ENCODE measurements around the gene B2M.
"Not testable (repeated sequence)": the region's sequence is repeated elsewhere in the genome, so short reads cannot be mapped to it uniquely, and the experiment has no call there.

The B2M gene

GRCh38 chr15:44694416-44694815 is 16.9 kb upstream of the B2M start:
- no peaks in the 10 kb centered on the region for H3K9me3 ChIP-seq
- no peak for TF ChIP-seq CTCF (IDR thresholded peaks at IDR 0.05)
- no peak overlapping the region for H3K4me3 ChIP-seq (ENCODE audit: low read depth in 1 of 2, low read length in 1 of 2)
- no peaks in the 10 kb centered on the region for H3K27me3 ChIP-seq
- no peak overlapping the region for H3K27ac ChIP-seq
- no peaks in the 10 kb centered on the region for H3K4me1 ChIP-seq (ENCODE audit: control insufficient read depth in 1 of 2, insufficient read depth in 1 of 2, low read depth in 1 of 2, low read length in 1 of 2)
- no peaks in the 10 kb centered on the region for H3K36me3 ChIP-seq

GRCh38 chr15:44695294-44695693 is 16.0 kb upstream of the B2M start:
- Histone ChIP-seq H3K4me3 (ENCODE audit: low read depth in 1 of 2, low read length in 1 of 2) (no peak overlapping the region), H3K27ac (peak overlapping the region; percentile 23), H3K27me3 (no peaks in the 10 kb centered on the region), H3K9me3 (no peaks in the 10 kb centered on the region), H3K36me3 (no peaks in the 10 kb centered on the region), H3K4me1 (ENCODE audit: control insufficient read depth in 1 of 2, insufficient read depth in 1 of 2, low read depth in 1 of 2, low read length in 1 of 2) (no peaks in the 10 kb centered on the region)
- TF ChIP-seq CTCF (IDR thresholded peaks at IDR 0.05), result no peak

DNA sequence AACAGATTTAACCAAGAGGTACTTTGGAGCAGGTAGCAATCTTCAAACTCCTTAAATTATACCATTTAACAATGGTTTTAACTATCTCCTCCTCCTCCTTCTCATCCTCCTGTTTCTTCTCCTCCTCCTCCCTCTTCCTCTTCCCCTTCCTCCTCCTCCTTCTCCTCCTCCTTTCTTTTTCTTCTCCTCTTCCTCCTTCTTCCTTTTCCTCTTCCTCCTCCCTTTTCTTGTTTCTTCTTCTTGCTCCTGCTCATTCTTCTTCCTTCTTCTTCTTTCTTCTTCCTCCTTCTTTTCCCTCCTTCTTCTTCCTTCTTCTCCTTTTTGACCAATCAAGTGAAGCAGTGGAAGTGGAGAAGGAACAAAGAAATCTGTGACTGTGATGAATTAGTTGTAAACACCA is 14.3 kb upstream of the B2M start:
- Histone ChIP-seq H3K36me3 (no peaks in the 10 kb centered on the region), H3K4me1 (ENCODE audit: control insufficient read depth in 1 of 2, insufficient read depth in 1 of 2, low read depth in 1 of 2, low read length in 1 of 2) (no peaks in the 10 kb centered on the region), H3K27ac (peak overlapping the region; percentile 59), H3K9me3 (no peaks in the 10 kb centered on the region), H3K27me3 (no peaks in the 10 kb centered on the region), H3K4me3 (ENCODE audit: low read depth in 1 of 2, low read length in 1 of 2) (no peak overlapping the region)
- no peak for TF ChIP-seq CTCF (IDR thresholded peaks at IDR 0.05)

DNA sequence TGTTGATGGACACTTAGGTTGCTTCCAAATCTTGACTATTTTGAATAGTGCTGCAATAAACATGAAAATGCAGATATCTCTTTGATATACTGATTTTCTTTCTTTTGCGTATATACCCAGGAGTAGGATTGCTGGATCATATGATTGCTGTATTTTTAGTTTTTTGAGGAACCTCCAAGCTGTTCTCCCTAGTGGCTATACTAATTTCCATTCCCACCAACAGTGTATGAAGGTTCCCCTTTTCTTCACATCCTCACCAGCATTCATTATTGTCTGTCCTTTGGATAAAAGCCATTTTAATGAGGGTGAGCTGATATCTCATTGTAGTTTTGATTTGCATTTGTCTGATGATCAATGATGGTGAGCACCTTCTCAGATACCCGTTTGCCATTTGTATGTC is 12.7 kb upstream of the B2M start:
- TF ChIP-seq CTCF (IDR thresholded peaks at IDR 0.05), result no peak
- Histone ChIP-seq H3K4me1 (ENCODE audit: control insufficient read depth in 1 of 2, insufficient read depth in 1 of 2, low read depth in 1 of 2, low read length in 1 of 2) (no peaks in the 10 kb centered on the region), H3K4me3 (ENCODE audit: low read depth in 1 of 2, low read length in 1 of 2) (no peak overlapping the region), H3K9me3 (no peaks in the 10 kb centered on the region), H3K36me3 (no peaks in the 10 kb centered on the region), H3K27me3 (no peaks in the 10 kb centered on the region), H3K27ac (no peak overlapping the region)

DNA sequence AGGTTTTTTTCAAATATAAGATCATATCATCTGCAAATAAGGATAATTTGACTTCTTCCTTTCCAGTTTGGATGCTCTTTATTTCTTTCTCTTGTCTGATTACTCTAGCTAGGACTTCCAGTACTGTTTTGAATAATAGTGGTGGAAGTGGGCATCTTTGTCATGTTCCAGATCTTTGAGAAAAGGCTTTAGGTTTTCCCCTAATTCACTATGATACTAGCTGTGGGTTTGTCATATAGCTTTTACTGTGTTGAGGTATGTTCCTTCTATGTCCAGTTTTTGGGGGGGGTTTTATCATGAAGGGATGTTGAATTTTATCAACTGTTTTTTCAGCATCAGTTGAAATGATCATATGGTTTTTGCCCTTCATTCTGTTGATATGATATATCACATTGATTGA is 10.6 kb upstream of the B2M start:
- not testable (repeated sequence) for H3K4me3 ChIP-seq (ENCODE audit: low read depth in 1 of 2, low read length in 1 of 2); H3K27me3 ChIP-seq; H3K4me1 ChIP-seq (ENCODE audit: control insufficient read depth in 1 of 2, insufficient read depth in 1 of 2, low read depth in 1 of 2, low read length in 1 of 2); H3K36me3 ChIP-seq; H3K27ac ChIP-seq; H3K9me3 ChIP-seq

GRCh38 chr15:44705986-44706385 is 5.3 kb upstream of the B2M start:
- no peaks in the 10 kb centered on the region for H3K27me3 ChIP-seq
- no peak overlapping the region for H3K27ac ChIP-seq
- H3K9me3 ChIP-seq, result no peaks in the 10 kb centered on the region
- no peak overlapping the region for H3K4me3 ChIP-seq (ENCODE audit: low read depth in 1 of 2, low read length in 1 of 2)
- H3K36me3 ChIP-seq, result peaks cover 9% of the 10 kb centered on the region
- H3K4me1 ChIP-seq (ENCODE audit: control insufficient read depth in 1 of 2, insufficient read depth in 1 of 2, low read depth in 1 of 2, low read length in 1 of 2), result peaks cover 7 to 12% of the 10 kb centered on the region in 2 experiments
- no peak for TF ChIP-seq CTCF (IDR thresholded peaks at IDR 0.05)
